Measurements from ENCODE around the gene FANCC.

DNA sequence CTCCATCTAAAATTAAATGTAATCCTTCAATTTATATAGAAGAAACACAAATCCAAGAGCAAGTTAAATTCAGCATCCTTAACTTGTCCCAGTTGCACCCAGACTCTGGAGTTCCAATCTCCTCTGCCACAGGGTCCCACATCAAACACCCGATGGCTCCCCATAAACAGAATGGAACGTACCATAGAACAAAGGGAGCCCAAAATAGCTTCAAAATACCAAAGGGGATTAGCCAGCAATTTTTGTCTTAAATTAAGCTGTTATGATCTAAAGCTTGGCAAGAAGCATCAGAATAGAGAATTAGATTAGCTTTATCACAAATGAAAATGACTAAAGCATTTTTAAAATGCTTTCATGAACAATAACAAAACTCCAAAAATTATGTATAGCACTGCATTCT, 112.8 kb downstream of the FANCC start:
- TF ChIP-seq, protein P1, sequence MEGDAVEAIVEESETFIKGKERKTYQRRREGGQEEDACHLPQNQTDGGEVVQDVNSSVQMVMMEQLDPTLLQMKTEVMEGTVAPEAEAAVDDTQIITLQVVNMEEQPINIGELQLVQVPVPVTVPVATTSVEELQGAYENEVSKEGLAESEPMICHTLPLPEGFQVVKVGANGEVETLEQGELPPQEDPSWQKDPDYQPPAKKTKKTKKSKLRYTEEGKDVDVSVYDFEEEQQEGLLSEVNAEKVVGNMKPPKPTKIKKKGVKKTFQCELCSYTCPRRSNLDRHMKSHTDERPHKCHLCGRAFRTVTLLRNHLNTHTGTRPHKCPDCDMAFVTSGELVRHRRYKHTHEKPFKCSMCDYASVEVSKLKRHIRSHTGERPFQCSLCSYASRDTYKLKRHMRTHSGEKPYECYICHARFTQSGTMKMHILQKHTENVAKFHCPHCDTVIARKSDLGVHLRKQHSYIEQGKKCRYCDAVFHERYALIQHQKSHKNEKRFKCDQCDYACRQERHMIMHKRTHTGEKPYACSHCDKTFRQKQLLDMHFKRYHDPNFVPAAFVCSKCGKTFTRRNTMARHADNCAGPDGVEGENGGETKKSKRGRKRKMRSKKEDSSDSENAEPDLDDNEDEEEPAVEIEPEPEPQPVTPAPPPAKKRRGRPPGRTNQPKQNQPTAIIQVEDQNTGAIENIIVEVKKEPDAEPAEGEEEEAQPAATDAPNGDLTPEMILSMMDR (IDR thresholded peaks at IDR 0.05): no peak
- TF ChIP-seq, protein P2, sequence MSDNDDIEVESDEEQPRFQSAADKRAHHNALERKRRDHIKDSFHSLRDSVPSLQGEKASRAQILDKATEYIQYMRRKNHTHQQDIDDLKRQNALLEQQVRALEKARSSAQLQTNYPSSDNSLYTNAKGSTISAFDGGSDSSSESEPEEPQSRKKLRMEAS (IDR thresholded peaks at IDR 0.05; ENCODE audit: low read depth): no peak
- TF ChIP-seq ELF1 (IDR thresholded peaks at IDR 0.05): no peak
- TF ChIP-seq TEAD4 (IDR thresholded peaks at IDR 0.05; ENCODE audit: borderline replicate concordance, insufficient read depth): no peak
- no peak for TF ChIP-seq RCOR1 (IDR thresholded peaks at IDR 0.05; ENCODE audit: low read length)
- TF ChIP-seq, protein P3, sequence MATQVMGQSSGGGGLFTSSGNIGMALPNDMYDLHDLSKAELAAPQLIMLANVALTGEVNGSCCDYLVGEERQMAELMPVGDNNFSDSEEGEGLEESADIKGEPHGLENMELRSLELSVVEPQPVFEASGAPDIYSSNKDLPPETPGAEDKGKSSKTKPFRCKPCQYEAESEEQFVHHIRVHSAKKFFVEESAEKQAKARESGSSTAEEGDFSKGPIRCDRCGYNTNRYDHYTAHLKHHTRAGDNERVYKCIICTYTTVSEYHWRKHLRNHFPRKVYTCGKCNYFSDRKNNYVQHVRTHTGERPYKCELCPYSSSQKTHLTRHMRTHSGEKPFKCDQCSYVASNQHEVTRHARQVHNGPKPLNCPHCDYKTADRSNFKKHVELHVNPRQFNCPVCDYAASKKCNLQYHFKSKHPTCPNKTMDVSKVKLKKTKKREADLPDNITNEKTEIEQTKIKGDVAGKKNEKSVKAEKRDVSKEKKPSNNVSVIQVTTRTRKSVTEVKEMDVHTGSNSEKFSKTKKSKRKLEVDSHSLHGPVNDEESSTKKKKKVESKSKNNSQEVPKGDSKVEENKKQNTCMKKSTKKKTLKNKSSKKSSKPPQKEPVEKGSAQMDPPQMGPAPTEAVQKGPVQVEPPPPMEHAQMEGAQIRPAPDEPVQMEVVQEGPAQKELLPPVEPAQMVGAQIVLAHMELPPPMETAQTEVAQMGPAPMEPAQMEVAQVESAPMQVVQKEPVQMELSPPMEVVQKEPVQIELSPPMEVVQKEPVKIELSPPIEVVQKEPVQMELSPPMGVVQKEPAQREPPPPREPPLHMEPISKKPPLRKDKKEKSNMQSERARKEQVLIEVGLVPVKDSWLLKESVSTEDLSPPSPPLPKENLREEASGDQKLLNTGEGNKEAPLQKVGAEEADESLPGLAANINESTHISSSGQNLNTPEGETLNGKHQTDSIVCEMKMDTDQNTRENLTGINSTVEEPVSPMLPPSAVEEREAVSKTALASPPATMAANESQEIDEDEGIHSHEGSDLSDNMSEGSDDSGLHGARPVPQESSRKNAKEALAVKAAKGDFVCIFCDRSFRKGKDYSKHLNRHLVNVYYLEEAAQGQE (IDR thresholded peaks at IDR 0.05; ENCODE audit: low read depth, low read length): no peak
